Kidney (tissue), 14 donors: ENCODE measurements around the gene NFYC. TPM values are rescaled to one million over a fixed set of nuclear protein-coding genes. Genes with fewer than 3 reads are reported as not detected.

ENCODE experiments used
- DNase-seq, 5 donors: peaks; one replicate each; pipeline ENCODE4 v3.0.0-alpha.2; 2013 to 2020
- FAIRE-seq: peaks from 2 replicates; lab custom pipeline; 2012; peaks lifted over from hg19 to GRCh38; lab: Jason Lieb, UNC
- H3K27ac ChIP-seq, 2 donors: one replicate each; pipeline ENCODE4 v1.7.0; 2013; ENCODE audit warnings: low read depth in 2 of 2, low read length in 2 of 2, inconsistent platforms in 1 of 2
- H3K27me3 ChIP-seq: one replicate; pipeline ENCODE4 v1.7.1; 2013; ENCODE audit warnings: low read length, inconsistent platforms; ENCODE audit not compliant: control insufficient read depth, insufficient read depth
- H3K36me3 ChIP-seq, 3 donors: one replicate each; pipeline versions ENCODE4 v1.7.0 to v1.7.1; 2013; ENCODE audit warnings: low read length in 3 of 3, control low read depth in 1 of 3, inconsistent platforms in 1 of 3; ENCODE audit not compliant: insufficient read depth in 3 of 3, control insufficient read depth in 2 of 3
- H3K4me1 ChIP-seq, 3 donors: one replicate each; pipeline versions ENCODE4 v1.7.0 to v1.7.1; 2013; ENCODE audit warnings: low read length in 3 of 3, inconsistent platforms in 1 of 3, low read depth in 1 of 3; ENCODE audit not compliant: control insufficient read depth in 2 of 3, insufficient read depth in 2 of 3
- H3K4me3 ChIP-seq, 3 donors: one replicate each; pipeline versions ENCODE4 v1.7.0 to v1.8.1; 2013; ENCODE audit warnings: low read length in 3 of 3, control low read depth in 1 of 3, inconsistent platforms in 1 of 3
- H3K9ac ChIP-seq, 3 donors: one replicate each; pipeline versions ENCODE4 v1.7.0 to v1.7.1; 2013; ENCODE audit warnings: low read length in 3 of 3, control low read depth in 1 of 3, inconsistent platforms in 1 of 3
- H3K9me3 ChIP-seq, 3 donors: one replicate each; pipeline versions ENCODE4 v1.7.0 to v1.7.1; 2013; ENCODE audit warnings: low read length in 3 of 3, control low read depth in 1 of 3, inconsistent platforms in 1 of 3; ENCODE audit not compliant: control insufficient read depth in 2 of 3, insufficient read depth in 1 of 3
- CTCF ChIP-seq: IDR thresholded peaks from 3 replicates; pipeline ENCODE4 v1.5.1; 2012; ENCODE audit warnings: mild to moderate bottlenecking, moderate library complexity, borderline replicate concordance; ENCODE audit not compliant: insufficient read depth; ENCODE audit errors: extremely low read depth
- intact Hi-C: fragments of 100-400 bp; cut with DNase I; formaldehyde crosslinking; loops from one replicate; pipeline ENCODE4 v1.11.1; 2022
- polyA plus RNA-seq: library from polyadenylated mRNA; stranded (reverse); fragments of 350-450 nt; fragmentation: Illumina TruSeq; extraction: RNeasy Lipid Tissue Mini Kit (QIAGEN cat#74804); gene quantifications from one replicate; pipeline ENCODE4 v1.2.3, GENCODE V29; 2014; ENCODE audit warnings: low read depth, low replicate concordance; ENCODE audit not compliant: insufficient read depth
- total RNA-seq: library from RNA; stranded (reverse); fragmentation: NEBNext Ultra II Directional; extraction: Animal tissue kit (Norgen Biotek cat#: 25700); gene quantifications from one replicate; pipeline ENCODE4 v1.2.1, GENCODE V29; 2021
- donor health status: control.
- donor health status: control.
- donor health status: control.
- donor health status: control.
- donor health status: control.
- donor health status: DM: yes; HTN: yes; CAD: no.
- donor health status: Normal renal cell carcinoma (clear cell type).

The NFYC gene
- total and polyA plus RNA-seq, 2 donors from 2014 or later = 52.1 to 69.3 TPM

- no peak for DNase-seq
- Histone ChIP-seq H3K4me3 (no peak overlapping the region), H3K36me3 (no peaks in the 10 kb centered on the region), H3K27ac (no peak overlapping the region), H3K4me1 (peaks cover 0 to 7% (median 0%) of the 10 kb centered on the region in 3 donors), H3K9me3 (no peaks in the 10 kb centered on the region), H3K9ac (no peak overlapping the region), H3K27me3 (no peaks in the 10 kb centered on the region)
- intact Hi-C loops = no loop called here
- TF ChIP-seq CTCF = no peak
- no peak for FAIRE-seq
These were observed 28.6 kb upstream of the NFYC start for GRCh38 chr1:40662864-40663263.

- Histone ChIP-seq H3K4me1 (peaks cover 0 to 7% (median 0%) of the 10 kb centered on the region in 3 donors), H3K9ac (no peak overlapping the region), H3K4me3 (no peak overlapping the region), H3K36me3 (no peaks in the 10 kb centered on the region), H3K9me3 (no peaks in the 10 kb centered on the region), H3K27ac (no peak overlapping the region), H3K27me3 (no peaks in the 10 kb centered on the region)
- intact Hi-C loops = no loop called here
- TF ChIP-seq CTCF = no peak
- FAIRE-seq = no peak
- peak in 3 of 5 donors; percentile 19 to 67 (median 23) for DNase-seq
These were observed 28.0 kb upstream of the NFYC start for GRCh38 chr1:40663324-40664166.

- DNase-seq (peak in 1 of 5 donors; percentile 48), FAIRE-seq (no peak)
- H3K36me3 ChIP-seq = no peaks in the 10 kb centered on the region
- no peak overlapping the region for H3K9ac ChIP-seq
- H3K27me3 ChIP-seq = no peaks in the 10 kb centered on the region
- intact Hi-C loops = no loop called here
- no peaks in the 10 kb centered on the region for H3K9me3 ChIP-seq
- TF ChIP-seq CTCF = no peak
- no peak overlapping the region for H3K4me3 ChIP-seq
- peaks cover 0 to 9% (median 0%) of the 10 kb centered on the region in 3 donors for H3K4me1 ChIP-seq
- no peak overlapping the region for H3K27ac ChIP-seq
These were observed 27.4 kb upstream of the NFYC start for GRCh38 chr1:40664167-40664537.
